HG03378 (cell line): ENCODE results near the gene LRP1.

Source experiments
- ATAC-seq: cut with Tn5 transposase; IDR thresholded peaks from one replicate; pipeline ENCODE4 v1.9.1; 2021; ENCODE audit warnings: mild to moderate bottlenecking, moderate library complexity; ENCODE audit not compliant: unreplicated experiment

LRP1 gene

GRCh38 chr12:57093415-57094207 is 34.7 kb upstream of the LRP1 start:
- ATAC-seq, result no peak

DNA sequence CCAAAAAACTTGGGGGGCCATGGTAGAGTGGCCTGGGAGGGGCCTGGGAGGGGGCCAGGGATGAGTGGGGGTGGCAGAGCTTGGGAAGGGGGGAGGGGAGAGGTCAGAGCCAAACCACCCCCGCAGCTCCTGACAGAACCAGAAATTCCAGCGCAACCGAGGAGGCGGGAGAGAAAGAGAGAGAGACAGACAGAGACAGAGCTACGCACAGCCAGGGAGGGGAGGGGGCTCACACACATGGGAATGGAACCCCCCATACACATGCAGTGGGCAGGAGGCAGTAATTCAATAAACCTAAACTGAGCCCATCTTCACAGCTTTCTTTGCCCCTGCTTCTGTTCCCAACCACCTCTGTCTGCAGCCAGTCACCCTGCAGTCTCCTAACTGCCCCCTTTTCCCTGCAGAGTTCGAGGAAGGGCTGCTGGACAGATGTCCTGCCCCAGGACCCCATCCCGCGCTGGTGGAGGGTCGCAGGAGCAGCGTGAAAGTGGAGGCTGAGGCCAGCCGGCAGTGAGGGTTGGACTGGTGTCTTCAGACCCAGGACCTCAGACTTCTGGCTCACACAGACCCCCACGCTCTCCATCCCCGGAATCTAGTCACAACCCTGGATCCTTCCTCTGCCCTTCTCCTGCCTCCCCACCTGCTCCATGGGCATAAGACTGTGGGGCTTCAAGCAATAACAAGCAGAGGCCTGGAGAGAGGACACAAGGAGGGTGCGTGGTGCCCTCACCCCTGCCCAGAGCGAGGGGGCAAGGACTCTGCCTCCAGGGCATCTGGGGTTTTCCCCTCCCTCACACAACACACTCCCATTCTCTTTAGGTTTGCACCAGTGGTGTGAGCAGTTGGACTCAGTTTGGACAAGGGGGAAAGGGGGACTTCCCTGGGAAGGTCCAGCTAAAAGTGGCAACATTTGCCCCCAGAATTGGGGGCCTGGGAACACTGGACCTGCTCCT is 33.8 kb upstream of the LRP1 start:
- ATAC-seq, result no peak

DNA sequence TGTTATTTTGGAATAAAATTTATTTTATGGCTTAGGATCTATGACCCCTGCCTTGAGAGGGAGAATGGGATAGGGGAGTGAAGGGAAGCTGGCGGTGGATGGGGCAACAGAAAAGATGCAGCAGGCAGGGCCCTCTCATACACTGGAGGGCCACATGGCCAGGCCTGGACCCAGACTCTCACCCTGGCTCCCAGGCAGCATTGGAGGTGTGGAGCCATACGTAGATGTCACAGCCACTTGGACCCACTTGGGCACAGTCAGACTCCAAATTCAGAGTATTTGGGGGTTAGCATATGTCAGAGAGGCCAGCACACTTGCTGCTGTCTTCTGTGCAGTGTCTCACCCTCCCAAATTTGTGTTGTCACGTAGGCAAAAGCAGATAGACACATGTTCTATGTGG is 32.8 kb upstream of the LRP1 start:
- ATAC-seq, result no peak

- no peak for ATAC-seq
Measured at GRCh38 chr12:57096099-57096572, 32.1 kb upstream of the LRP1 start.

- no peak for ATAC-seq
Measured at GRCh38 chr12:57096748-57097553, 31.3 kb upstream of the LRP1 start.

GRCh38 chr12:57097554-57097835 is 30.8 kb upstream of the LRP1 start:
- ATAC-seq, result no peak

- ATAC-seq, result no peak
Measured at GRCh38 chr12:57098546-57098945, 29.7 kb upstream of the LRP1 start.

DNA sequence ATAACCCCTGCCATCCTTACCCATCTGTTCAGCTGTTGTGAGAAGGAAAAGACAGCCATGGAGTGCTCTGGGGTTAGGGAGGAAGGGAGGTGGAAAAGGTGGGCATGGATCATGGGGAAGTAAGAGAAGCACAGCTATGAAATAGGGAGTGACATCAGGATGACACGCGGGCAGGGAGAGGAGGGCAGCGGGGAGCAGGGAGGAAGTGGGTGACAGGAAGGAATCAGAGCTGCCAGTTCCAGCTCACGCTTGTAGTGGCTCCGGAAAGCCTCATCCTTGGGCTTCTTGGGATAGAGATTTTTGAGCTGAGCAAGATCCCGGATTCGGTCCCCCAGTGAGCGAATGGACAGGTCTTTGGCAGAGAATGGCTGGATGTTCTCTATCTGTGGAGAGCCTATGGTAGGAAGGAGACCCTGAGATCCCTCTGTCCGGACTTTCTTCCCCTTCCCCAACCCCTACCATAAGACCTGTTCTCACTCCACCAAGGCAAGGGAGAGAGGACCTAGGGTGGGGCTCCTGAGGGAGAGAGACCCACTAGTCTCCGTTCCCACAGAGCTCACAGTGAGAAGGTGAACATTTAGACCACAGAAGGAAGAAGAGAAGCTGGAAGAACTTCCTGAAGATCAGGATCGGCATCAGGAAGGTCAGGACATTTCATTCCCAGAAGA is 29.1 kb upstream of the LRP1 start:
- ATAC-seq, result no peak

- no peak for ATAC-seq
Measured at GRCh38 chr12:57099766-57100165, 28.5 kb upstream of the LRP1 start.

DNA sequence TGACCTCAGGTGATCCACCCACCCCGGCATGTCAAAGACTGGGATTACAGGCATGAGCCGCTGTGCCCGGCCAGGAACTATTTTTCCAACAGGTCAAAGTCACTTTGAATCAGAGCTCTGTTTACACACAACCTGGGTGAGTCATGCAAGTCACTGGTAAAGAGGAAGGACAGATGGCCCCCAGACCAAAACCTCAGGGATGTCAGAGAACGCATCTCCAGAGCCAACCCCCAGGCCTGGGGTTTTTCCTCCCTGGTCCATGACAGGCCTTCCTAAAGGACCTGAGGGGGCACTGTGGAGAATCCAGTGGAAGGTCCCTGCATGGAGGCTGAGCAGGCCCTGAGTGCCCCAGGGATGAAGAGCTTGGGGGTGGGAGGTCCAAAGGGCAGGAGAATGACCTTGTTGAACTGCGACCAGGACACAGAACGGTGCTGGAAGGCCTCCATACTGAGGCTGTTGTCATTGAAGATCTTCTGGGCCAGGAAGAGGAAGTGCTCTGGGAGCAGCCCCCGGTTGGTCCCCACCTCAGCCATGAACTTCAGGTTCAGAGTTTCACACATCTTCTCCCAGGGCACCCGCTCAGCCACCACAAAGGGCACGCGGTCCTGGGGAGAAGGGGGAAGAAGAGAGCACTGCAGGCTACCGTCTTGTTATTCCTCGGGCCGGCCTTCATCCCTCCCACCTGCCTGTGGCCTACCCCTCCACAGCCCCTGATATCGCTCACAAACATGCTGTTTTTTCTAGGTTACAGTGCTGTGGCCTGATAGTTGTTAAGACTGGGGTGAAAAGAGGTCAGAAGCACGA is 26.2 kb upstream of the LRP1 start:
- ATAC-seq, result no peak

GRCh38 chr12:57103856-57104255 is 24.4 kb upstream of the LRP1 start:
- no peak for ATAC-seq

GRCh38 chr12:57104292-57104910 is 23.9 kb upstream of the LRP1 start:
- ATAC-seq, result no peak

DNA sequence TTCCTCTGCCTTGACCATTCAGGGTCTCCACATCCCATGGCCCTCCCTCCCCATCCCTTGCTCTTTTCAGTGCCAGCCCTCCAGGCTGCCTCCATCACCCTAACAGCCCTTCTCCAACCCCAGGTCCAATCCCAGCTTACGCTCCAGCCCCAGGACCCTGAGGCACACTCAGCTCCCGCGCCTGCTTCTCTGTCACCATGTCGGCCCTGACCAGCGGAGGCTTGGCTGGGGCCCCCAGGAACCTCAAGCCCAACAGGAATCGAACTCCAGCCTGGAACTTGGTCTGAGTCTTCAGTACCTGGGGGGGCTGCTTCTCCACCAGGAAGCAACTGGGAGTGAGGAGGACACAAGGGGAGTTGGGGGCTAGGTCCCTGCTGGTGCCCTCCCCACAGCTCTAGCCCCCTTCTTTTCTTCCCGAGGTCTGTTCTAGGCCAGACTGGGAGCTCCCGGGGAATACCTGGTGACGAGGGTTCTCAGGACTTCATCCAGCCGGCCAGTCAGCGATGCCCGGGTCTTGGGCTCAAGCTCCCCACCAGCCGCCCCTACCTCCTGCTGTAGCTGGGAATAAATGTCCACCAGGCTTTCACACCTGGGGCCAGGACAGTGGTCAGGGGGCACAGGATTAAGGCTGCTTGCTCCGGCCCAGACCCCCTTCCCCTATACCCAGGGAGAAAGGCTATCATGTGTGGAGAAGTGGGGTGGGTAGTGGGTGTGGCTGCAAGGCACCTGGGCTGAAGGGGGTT is 23.1 kb upstream of the LRP1 start:
- no peak for ATAC-seq

DNA sequence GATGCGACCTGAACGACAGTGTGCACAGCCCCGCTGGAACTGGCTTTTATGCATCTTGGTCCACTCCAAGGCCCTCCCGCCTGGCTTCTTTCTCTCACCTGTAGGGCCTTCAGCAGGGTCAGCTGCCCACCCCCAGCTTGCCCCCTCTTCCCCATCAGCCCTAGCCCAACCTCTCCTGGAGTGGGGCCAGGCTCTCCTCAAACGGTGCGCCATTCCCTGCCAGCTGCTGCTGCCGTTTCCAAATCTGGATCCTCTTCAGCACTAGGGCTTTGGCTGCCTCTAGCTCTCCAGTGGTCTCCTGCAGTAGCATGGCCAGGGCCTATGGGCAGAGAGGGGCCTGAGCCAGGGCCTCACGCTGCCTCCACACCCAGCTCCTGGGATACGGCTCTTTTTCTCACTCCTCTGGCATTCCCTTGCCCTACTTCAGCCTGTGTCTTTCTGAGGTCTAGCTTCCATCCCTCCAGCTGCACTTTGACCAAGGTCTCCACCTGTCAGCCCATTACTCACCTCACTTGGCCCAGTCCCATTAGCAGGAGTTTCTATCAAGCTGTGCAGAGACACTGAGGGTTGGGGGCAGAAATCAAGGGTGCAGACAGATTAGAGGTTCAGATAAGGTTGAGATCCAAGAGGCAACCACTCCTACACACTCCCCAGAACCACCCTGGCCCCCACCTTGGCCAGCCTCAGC is 22.1 kb upstream of the LRP1 start:
- ATAC-seq, result no peak

GRCh38 chr12:57107456-57108155 is 20.7 kb upstream of the LRP1 start:
- no peak for ATAC-seq

- no peak for ATAC-seq
Measured at GRCh38 chr12:57109207-57110103, 18.8 kb upstream of the LRP1 start.
